Loucy (cell line): ENCODE data around the gene APLP2.

Source experiments
- H2AFZ ChIP-seq: fragments of 200-600 bp; sonication (generic); 2 replicates; pipeline ENCODE4 v1.6.0; 2016; ENCODE audit warnings: antibody characterized with exemption, mild to moderate bottlenecking, low read length, moderate library complexity
- H3F3A ChIP-seq: fragments of 200-600 bp; 2 replicates; pipeline ENCODE4 v1.6.0; 2016; ENCODE audit warnings: antibody characterized with exemption, low read depth, mild to moderate bottlenecking
- H3K27me3 ChIP-seq: fragments of 200-600 bp; sonication (generic); 2 replicates; pipeline ENCODE4 v1.6.1; 2014; ENCODE audit warnings: low read length, mild to moderate bottlenecking; ENCODE audit not compliant: insufficient read depth, poor library complexity, severe bottlenecking
- H3K36me3 ChIP-seq: fragments of 200-600 bp; sonication (generic); 2 replicates; pipeline ENCODE4 v1.6.1; 2016; ENCODE audit warnings: low read length; ENCODE audit not compliant: insufficient read depth
- H3K4me1 ChIP-seq: fragments of 200-600 bp; sonication (generic); 2 replicates; pipeline ENCODE4 v1.5.1; 2014; ENCODE audit warnings: low read length, mild to moderate bottlenecking; ENCODE audit not compliant: insufficient read depth, poor library complexity, severe bottlenecking
- H3K4me2 ChIP-seq: fragments of 200-600 bp; sonication (generic); 2 replicates; pipeline ENCODE4 v1.6.0; 2014; ENCODE audit warnings: antibody characterized with exemption, low read length, low read depth, mild to moderate bottlenecking; ENCODE audit not compliant: poor library complexity, severe bottlenecking
- H3K4me3 ChIP-seq: fragments of 200-600 bp; sonication (generic); 2 replicates; pipeline ENCODE4 v1.5.1; 2014; ENCODE audit warnings: low read length, mild to moderate bottlenecking, mixed read lengths; ENCODE audit not compliant: poor library complexity, severe bottlenecking
- H3K79me2 ChIP-seq: fragments of 200-600 bp; sonication (generic); 2 replicates; pipeline ENCODE4 v1.6.1; 2014; ENCODE audit warnings: low read length; ENCODE audit not compliant: insufficient read depth
- H3K9ac ChIP-seq: fragments of 200-600 bp; sonication (generic); 2 replicates; pipeline ENCODE4 v1.6.0; 2014; ENCODE audit warnings: mild to moderate bottlenecking, low read depth, low read length, moderate library complexity; ENCODE audit not compliant: poor library complexity, severe bottlenecking
- H3K9me2 ChIP-seq: fragments of 200-600 bp; sonication (generic); replicated peaks from 2 replicates; pipeline ENCODE4 v1.6.1; 2016; ENCODE audit warnings: low read depth, low read length, mixed read lengths
- H3K9me3 ChIP-seq: fragments of 200-600 bp; sonication (generic); 2 replicates; pipeline ENCODE4 v1.6.1; 2014; ENCODE audit warnings: mild to moderate bottlenecking, antibody characterized with exemption, low read length, low read depth; ENCODE audit not compliant: insufficient read depth
- H4K20me1 ChIP-seq: fragments of 200-600 bp; sonication (generic); 2 replicates; pipeline ENCODE4 v1.6.0; 2014; ENCODE audit warnings: antibody characterized with exemption, low read length, mild to moderate bottlenecking; ENCODE audit not compliant: insufficient read depth, poor library complexity, severe bottlenecking
- CTCF ChIP-seq: fragments of 200-600 bp; sonication (generic); conservative IDR thresholded peaks from 2 replicates; pipeline ENCODE4 v1.5.1; 2014; ENCODE audit warnings: mild to moderate bottlenecking, antibody characterized with exemption, low read length
- EZH2phosphoT487 ChIP-seq: fragments of 200-600 bp; IDR thresholded peaks from 2 replicates; pipeline ENCODE4 v1.6.1; 2018; ENCODE audit warnings: antibody characterized with exemption, mild to moderate bottlenecking, moderate library complexity, borderline replicate concordance

Gene APLP2

DNA sequence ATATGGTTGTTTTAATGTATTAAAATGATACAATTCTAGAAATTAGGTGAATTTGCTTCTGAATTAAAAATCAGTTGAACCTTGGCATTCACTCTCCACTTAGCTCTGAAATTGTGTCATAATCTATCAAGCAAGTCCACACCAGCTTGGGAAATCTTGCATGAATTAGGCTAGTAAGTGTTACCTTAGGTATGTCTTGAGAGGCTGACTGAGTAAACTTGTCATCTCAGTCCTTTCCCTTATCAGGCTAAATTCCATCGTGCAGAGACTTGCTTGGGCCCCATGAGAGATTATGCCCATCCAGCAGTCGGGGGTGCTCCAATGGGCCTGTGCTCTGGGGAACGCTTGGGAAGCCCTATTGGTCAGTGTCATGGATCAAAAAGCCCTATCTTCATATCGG, 55.9 kb downstream of the APLP2 start:
- peaks cover 90% of the 10 kb centered on the region for H3K36me3 ChIP-seq
- no peak overlapping the region for H3K9ac ChIP-seq
- no peak for TF ChIP-seq EZH2phosphoT487
- no peak for TF ChIP-seq CTCF
- no peaks in the 10 kb centered on the region for H3K9me3 ChIP-seq
- peaks cover under 1% of the 10 kb centered on the region; the same call in 1 of the 2 replicates for H3K79me2 ChIP-seq
- no peak overlapping the region for H2AFZ ChIP-seq
- H3K27me3 ChIP-seq = no peaks in the 10 kb centered on the region
- H3K9me2 ChIP-seq = no peaks in the 10 kb centered on the region
- H3K4me2 ChIP-seq = no peak overlapping the region
- no peak overlapping the region for H3K4me3 ChIP-seq
- H3K4me1 ChIP-seq = peaks cover 13% of the 10 kb centered on the region
- H4K20me1 ChIP-seq = no peaks in the 10 kb centered on the region
- H3F3A ChIP-seq = no peaks in the 10 kb centered on the region

DNA sequence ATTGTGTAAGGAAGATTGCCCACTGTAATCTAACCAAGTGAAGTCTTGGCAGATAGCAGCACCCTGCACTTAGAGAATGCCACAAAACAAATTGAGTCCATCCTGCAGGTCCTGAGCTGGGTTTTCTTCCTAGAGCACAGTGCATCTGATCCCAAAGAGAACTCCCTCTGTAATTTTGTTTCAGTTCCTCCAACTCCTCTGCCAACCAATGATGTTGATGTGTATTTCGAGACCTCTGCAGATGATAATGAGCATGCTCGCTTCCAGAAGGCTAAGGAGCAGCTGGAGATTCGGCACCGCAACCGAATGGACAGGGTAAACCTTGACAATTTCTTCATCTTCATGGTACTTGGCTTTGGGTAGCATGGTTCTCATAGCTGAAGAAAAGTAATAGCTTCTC, 56.8 kb downstream of the APLP2 start:
- Histone ChIP-seq H3K4me1 (peaks cover 5% of the 10 kb centered on the region), H3K9ac (no peak overlapping the region), H3K27me3 (no peaks in the 10 kb centered on the region), H3K4me2 (no peak overlapping the region), H3K36me3 (peaks cover 99% of the 10 kb centered on the region), H3K9me2 (no peaks in the 10 kb centered on the region), H2AFZ (no peak overlapping the region), H3K9me3 (no peaks in the 10 kb centered on the region), H3K4me3 (no peak overlapping the region), H4K20me1 (no peaks in the 10 kb centered on the region), H3F3A (no peaks in the 10 kb centered on the region), H3K79me2 (no peaks in the 10 kb centered on the region; the same call in 1 of the 2 replicates)
- TF ChIP-seq EZH2phosphoT487 (no peak), CTCF (no peak)

- Histone ChIP-seq H3K9me3 (no peaks in the 10 kb centered on the region), H3K27me3 (no peaks in the 10 kb centered on the region), H4K20me1 (no peaks in the 10 kb centered on the region), H3K9ac (no peak overlapping the region), H3K9me2 (no peaks in the 10 kb centered on the region), H2AFZ (no peak overlapping the region), H3K4me3 (no peak overlapping the region), H3K4me1 (no peaks in the 10 kb centered on the region), H3K79me2 (no peaks in the 10 kb centered on the region; the same call in 1 of the 2 replicates), H3K4me2 (no peak overlapping the region), H3F3A (no peaks in the 10 kb centered on the region), H3K36me3 (peaks cover 99% of the 10 kb centered on the region)
- TF ChIP-seq EZH2phosphoT487 (no peak), CTCF (no peak)
These were observed 57.8 kb downstream of the APLP2 start for GRCh38 chr11:130127509-130127908.
